Hepatocyte (in vitro differentiated cells): ENCODE results near the gene POLR2L. TPM values are rescaled to one million over a fixed set of nuclear protein-coding genes. Genes with fewer than 3 reads are reported as not detected.

Experiments
- DNase-seq: peaks from one replicate; pipeline ENCODE4 v3.0.0-alpha.2; 2016; ENCODE audit warnings: low spot score
- H2AFZ ChIP-seq: fragments of 200-600 bp; sonication (generic); 2 replicates; pipeline ENCODE4 v1.6.0; 2016; ENCODE audit warnings: antibody characterized with exemption, mild to moderate bottlenecking
- H3K27ac ChIP-seq: fragments of 200-600 bp; sonication (generic); 2 replicates; pipeline ENCODE4 v1.5.1; 2016; ENCODE audit warnings: mild to moderate bottlenecking
- H3K27me3 ChIP-seq: fragments of 200-600 bp; sonication (generic); 2 replicates; pipeline ENCODE4 v1.6.1; 2016
- H3K36me3 ChIP-seq: fragments of 200-600 bp; sonication (generic); replicated peaks from 2 replicates; pipeline ENCODE4 v1.5.1; 2016; ENCODE audit warnings: low read depth; ENCODE audit not compliant: insufficient read depth
- H3K4me1 ChIP-seq: fragments of 200-600 bp; sonication (generic); 2 replicates; pipeline ENCODE4 v1.5.1; 2016; ENCODE audit warnings: mild to moderate bottlenecking, moderate library complexity; ENCODE audit not compliant: insufficient read depth
- H3K4me2 ChIP-seq: fragments of 200-600 bp; sonication (generic); 2 replicates; pipeline ENCODE4 v1.6.0; 2016
- H3K4me3 ChIP-seq: fragments of 200-600 bp; sonication (generic); 2 replicates; pipeline ENCODE4 v1.5.1; 2016; ENCODE audit warnings: mild to moderate bottlenecking
- H3K79me2 ChIP-seq: fragments of 200-600 bp; sonication (generic); 2 replicates; pipeline ENCODE4 v1.6.0; 2017; ENCODE audit warnings: mild to moderate bottlenecking
- H3K9me2 ChIP-seq: fragments of 200-600 bp; sonication (generic); replicated peaks from 2 replicates; pipeline ENCODE4 v1.6.0; 2017; ENCODE audit warnings: mild to moderate bottlenecking; ENCODE audit not compliant: insufficient read depth
- H3K9me3 ChIP-seq: fragments of 200-600 bp; sonication (generic); 2 replicates; pipeline ENCODE4 v1.5.1; 2016; ENCODE audit warnings: low read depth, mild to moderate bottlenecking
- H4K20me1 ChIP-seq: fragments of 200-600 bp; sonication (generic); 2 replicates; pipeline ENCODE4 v1.6.0; 2016; ENCODE audit warnings: mild to moderate bottlenecking; ENCODE audit not compliant: insufficient read depth, poor library complexity, severe bottlenecking
- CTCF ChIP-seq: fragments of 200-600 bp; sonication (generic); IDR thresholded peaks from 2 replicates; pipeline ENCODE4 v1.5.1; 2016; ENCODE audit warnings: antibody characterized with exemption, mild to moderate bottlenecking; ENCODE audit not compliant: poor library complexity
- EZH2 ChIP-seq: fragments of 200-600 bp; sonication (generic); IDR thresholded peaks from 2 replicates; pipeline ENCODE4 v1.6.1; 2016; ENCODE audit warnings: antibody characterized with exemption, mild to moderate bottlenecking, borderline replicate concordance
- EZH2phosphoT487 ChIP-seq: fragments of 200-600 bp; sonication (generic); IDR thresholded peaks from one replicate; pipeline ENCODE4 v1.6.1; 2018; ENCODE audit warnings: antibody characterized with exemption, mild to moderate bottlenecking, low read depth, moderate library complexity; ENCODE audit not compliant: unreplicated experiment, severe bottlenecking
- WGBS: methylation state at CpG from one replicate; pipeline ENCODE4 v1.1.6; 2016; ENCODE audit warnings: low lambda C conversion rate; ENCODE audit errors: missing lambda C conversion rate; 5-methylcytosine and 5-hydroxymethylcytosine counted together
- polyA plus RNA-seq: library from polyadenylated mRNA; unstranded; fragments of >200 nt; fragmentation: Nextera tagmentation; extraction: Ambion mirVana; gene quantifications from 2 replicates; pipeline ENCODE4 v1.2.1, GENCODE V29; 2016
- total RNA-seq: library from RNA; depleted of rRNA; stranded (reverse); fragments of >200 nt; gene quantifications from 2 replicates; pipeline ENCODE4 v1.2.3, GENCODE V29; 2014

The POLR2L gene
- total and polyA plus RNA-seq, 2 experiments from 2014 or later, result 38.0 to 372 TPM

- Histone ChIP-seq H3K4me1 (peaks cover 6% of the 10 kb centered on the region), H3K27ac (no peak overlapping the region), H3K9me3 (no peaks in the 10 kb centered on the region), H2AFZ (no peak overlapping the region), H3K4me3 (no peak overlapping the region), H3K36me3 (no peaks in the 10 kb centered on the region), H3K79me2 (no peaks in the 10 kb centered on the region), H4K20me1 (no peaks in the 10 kb centered on the region), H3K4me2 (no peak overlapping the region), H3K27me3 (no peaks in the 10 kb centered on the region), H3K9me2 (no peaks in the 10 kb centered on the region)
- no peak for TF ChIP-seq EZH2
- TF ChIP-seq EZH2phosphoT487, result no peak
- TF ChIP-seq CTCF, result no peak
- WGBS, result 100% methylated on average over 17 of the region's 17 CpGs
- DNase-seq, result no peak
Measured at GRCh38 chr11:886568-886967, 44.2 kb upstream of the POLR2L start.

- no peaks in the 10 kb centered on the region for H3K36me3 ChIP-seq
Measured at GRCh38 chr11:884578-885070, 42.3 kb upstream of the POLR2L start.

DNA sequence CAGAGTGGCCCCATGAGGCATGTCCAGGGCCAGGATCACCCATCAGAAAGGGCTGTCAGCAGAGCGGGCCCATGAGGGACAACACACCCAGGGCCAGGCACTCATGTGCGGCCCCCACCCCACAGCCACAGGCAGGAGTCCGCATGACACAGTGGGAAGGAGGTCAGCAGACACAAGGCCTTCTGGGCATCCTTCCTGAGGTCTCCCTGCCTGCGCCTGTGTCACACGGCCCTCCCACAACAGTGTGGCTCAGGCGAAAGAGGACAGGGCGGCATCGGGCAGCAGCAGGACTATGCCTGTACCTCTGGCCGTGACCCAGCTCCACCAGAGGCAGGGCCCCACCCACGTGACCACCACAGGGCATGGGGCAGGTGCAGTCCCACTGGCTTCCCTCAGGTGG lies 41.2 kb upstream of the POLR2L start:
- Histone ChIP-seq H4K20me1 (no peaks in the 10 kb centered on the region), H3K9me2 (no peaks in the 10 kb centered on the region), H3K79me2 (no peaks in the 10 kb centered on the region), H3K4me2 (no peak overlapping the region), H3K27ac (no peak overlapping the region), H3K27me3 (no peaks in the 10 kb centered on the region), H2AFZ (no peak overlapping the region), H3K36me3 (no peaks in the 10 kb centered on the region), H3K4me1 (no peaks in the 10 kb centered on the region), H3K4me3 (no peak overlapping the region), H3K9me3 (no peaks in the 10 kb centered on the region)
- no peak for DNase-seq
- WGBS, result 90% methylated on average over 10 of the region's 10 CpGs
- TF ChIP-seq EZH2phosphoT487 (no peak), EZH2 (no peak), CTCF (no peak)

More at GRCh38 chr11:884578-885070, 42.3 kb upstream of the POLR2L start:
- no peak overlapping the region for H3K27ac ChIP-seq
- H3K27me3 ChIP-seq, result no peaks in the 10 kb centered on the region
- H3K4me2 ChIP-seq, result no peak overlapping the region
- H3K4me1 ChIP-seq, result no peaks in the 10 kb centered on the region
- H4K20me1 ChIP-seq, result no peaks in the 10 kb centered on the region
- H3K79me2 ChIP-seq, result no peaks in the 10 kb centered on the region
- H2AFZ ChIP-seq, result no peak overlapping the region
- no peak for DNase-seq
- no peaks in the 10 kb centered on the region for H3K9me2 ChIP-seq
- no peaks in the 10 kb centered on the region for H3K9me3 ChIP-seq
- H3K4me3 ChIP-seq, result no peak overlapping the region
- TF ChIP-seq EZH2 (no peak), CTCF (no peak), EZH2phosphoT487 (no peak)
- WGBS, result 89% methylated on average over 16 of the region's 16 CpGs

DNA sequence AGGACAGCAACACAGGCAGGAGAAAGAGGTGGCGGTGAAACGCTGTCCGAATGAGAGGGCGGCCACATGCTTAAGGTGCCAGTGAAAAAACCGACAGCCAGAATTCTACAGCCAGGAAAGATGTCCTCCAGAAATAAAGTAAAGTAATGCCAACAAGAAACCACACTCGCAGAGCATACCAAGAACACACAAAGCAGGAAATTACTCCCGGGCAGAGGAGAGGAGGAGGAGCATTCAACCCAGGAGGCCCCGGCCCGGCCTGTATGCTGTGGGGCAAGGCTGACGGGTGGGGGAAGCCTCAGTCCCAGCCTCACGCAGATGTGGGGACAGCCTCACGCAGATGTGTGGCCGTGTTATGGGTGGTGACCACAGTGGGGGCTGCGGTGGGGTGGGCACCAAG lies 40.3 kb upstream of the POLR2L start:
- WGBS, result 92% methylated on average over 14 of the region's 14 CpGs
- no peak for DNase-seq
- Histone ChIP-seq H3K9me2 (no peaks in the 10 kb centered on the region), H3K36me3 (no peaks in the 10 kb centered on the region), H3K4me3 (no peak overlapping the region), H3K27me3 (no peaks in the 10 kb centered on the region), H3K9me3 (no peaks in the 10 kb centered on the region), H3K4me2 (no peak overlapping the region), H3K4me1 (no peaks in the 10 kb centered on the region), H2AFZ (no peak overlapping the region), H3K27ac (no peak overlapping the region), H4K20me1 (no peaks in the 10 kb centered on the region), H3K79me2 (no peaks in the 10 kb centered on the region)
- TF ChIP-seq EZH2phosphoT487 (no peak), CTCF (no peak), EZH2 (no peak)
